Measurements from ENCODE around the gene MYL7. TPM values are rescaled to one million over a fixed set of nuclear protein-coding genes. Genes with fewer than 3 reads are reported as not detected.

The MYL7 gene
- total RNA-seq, 6 experiments from 2014 or later = 0.30 to 0.64 (median 0.49) TPM; not detected in 2

DNA sequence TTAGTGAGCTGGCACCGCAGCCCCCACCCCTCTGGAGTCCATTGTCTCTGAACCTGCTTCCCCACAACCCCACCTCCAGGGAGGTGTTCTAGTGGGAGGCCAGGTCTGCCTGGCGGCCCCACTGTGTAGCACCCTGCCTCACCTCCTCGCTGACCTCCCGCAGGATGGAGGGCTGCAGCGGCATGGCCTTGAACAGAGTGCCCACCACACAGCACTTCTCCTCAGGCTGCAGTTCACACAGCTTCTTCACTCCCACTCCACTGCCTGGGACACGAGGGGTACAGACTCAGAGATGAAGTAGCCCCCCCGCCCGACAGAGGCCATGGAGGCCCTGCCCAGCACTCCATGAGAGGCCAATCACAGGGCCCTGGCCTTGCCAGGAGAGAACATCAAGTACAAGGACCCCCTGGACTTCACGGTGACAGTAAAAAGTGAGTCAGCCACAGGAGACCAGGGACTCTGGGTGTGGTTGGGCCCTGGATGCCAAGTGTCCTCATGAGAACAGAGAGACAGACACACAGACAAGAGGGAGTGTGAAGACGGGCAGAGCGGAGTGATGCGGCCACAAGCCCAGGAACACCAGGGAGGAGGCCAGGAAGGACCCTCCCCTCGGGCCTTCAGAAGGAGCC, 23.2 kb downstream of the MYL7 start:
- Mint-ChIP-seq H3K27me3 (ENCODE audit: insufficient read depth) (peaks cover 3% of the 10 kb centered on the region), H3K9me3 (no peaks in the 10 kb centered on the region), H3K4me3 (no peak overlapping the region), H3K36me3 (ENCODE audit: low read depth) (peaks cover 29% of the 10 kb centered on the region), H3K27ac (peak overlapping the region; percentile 57), H3K4me1 (ENCODE audit: low read depth) (peaks cover 38% of the 10 kb centered on the region)
- TF ChIP-seq, protein P1, sequence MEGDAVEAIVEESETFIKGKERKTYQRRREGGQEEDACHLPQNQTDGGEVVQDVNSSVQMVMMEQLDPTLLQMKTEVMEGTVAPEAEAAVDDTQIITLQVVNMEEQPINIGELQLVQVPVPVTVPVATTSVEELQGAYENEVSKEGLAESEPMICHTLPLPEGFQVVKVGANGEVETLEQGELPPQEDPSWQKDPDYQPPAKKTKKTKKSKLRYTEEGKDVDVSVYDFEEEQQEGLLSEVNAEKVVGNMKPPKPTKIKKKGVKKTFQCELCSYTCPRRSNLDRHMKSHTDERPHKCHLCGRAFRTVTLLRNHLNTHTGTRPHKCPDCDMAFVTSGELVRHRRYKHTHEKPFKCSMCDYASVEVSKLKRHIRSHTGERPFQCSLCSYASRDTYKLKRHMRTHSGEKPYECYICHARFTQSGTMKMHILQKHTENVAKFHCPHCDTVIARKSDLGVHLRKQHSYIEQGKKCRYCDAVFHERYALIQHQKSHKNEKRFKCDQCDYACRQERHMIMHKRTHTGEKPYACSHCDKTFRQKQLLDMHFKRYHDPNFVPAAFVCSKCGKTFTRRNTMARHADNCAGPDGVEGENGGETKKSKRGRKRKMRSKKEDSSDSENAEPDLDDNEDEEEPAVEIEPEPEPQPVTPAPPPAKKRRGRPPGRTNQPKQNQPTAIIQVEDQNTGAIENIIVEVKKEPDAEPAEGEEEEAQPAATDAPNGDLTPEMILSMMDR (IDR thresholded peaks at IDR 0.05) = no peak
- no peak for DNase-seq

DNA sequence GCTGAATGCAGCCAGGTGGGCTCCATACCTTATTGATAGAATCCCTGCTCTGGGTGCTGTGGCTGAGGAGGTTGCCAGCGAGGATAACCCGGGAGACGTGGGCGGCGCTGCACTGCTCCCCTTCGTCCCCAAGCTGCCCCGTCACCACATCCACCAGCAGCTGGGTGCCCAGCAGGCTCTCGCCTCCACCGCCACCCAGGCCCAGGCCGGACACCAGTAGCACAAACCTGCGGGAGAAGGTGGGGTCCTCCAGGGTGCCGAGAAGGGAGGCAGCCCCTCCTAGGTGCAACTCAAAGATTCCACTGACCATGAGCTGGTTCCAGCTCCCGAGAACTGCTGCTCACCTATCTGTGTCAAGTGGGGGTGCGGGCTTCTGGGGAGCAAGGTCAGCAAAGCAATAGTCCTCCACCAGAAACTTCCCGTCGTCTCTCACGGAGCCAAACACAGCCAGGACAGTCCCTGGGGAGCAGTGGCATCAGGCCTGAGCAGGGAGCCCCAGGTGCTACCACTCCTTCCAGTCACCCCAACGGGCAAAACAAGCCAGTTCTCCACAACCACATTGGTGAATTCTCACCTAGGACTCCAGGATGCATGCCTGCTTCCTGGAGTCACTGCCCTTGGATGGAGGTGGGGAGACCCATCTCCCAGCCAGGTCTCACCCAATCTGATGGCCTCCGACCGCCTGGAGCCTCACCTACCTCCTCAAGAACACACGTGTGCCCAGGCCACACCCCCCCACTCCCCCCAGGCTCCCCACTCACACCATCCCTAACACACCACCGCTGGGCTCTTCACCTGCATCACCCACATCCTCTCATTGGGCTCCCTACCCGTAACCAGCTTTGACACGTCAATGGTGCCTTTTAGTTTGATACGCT, 24.1 kb downstream of the MYL7 start:
- H3K4me1 Mint-ChIP-seq (ENCODE audit: low read depth) = peaks cover 29% of the 10 kb centered on the region
- DNase-seq = no peak
- peaks cover 33% of the 10 kb centered on the region for H3K36me3 Mint-ChIP-seq (ENCODE audit: low read depth)
- TF ChIP-seq, protein P1 (IDR thresholded peaks at IDR 0.05) = no peak
- H3K27me3 Mint-ChIP-seq (ENCODE audit: insufficient read depth) = peaks cover 7% of the 10 kb centered on the region
- no peaks in the 10 kb centered on the region for H3K9me3 Mint-ChIP-seq
- H3K4me3 Mint-ChIP-seq = no peak overlapping the region
- H3K27ac Mint-ChIP-seq = no peak overlapping the region

DNA sequence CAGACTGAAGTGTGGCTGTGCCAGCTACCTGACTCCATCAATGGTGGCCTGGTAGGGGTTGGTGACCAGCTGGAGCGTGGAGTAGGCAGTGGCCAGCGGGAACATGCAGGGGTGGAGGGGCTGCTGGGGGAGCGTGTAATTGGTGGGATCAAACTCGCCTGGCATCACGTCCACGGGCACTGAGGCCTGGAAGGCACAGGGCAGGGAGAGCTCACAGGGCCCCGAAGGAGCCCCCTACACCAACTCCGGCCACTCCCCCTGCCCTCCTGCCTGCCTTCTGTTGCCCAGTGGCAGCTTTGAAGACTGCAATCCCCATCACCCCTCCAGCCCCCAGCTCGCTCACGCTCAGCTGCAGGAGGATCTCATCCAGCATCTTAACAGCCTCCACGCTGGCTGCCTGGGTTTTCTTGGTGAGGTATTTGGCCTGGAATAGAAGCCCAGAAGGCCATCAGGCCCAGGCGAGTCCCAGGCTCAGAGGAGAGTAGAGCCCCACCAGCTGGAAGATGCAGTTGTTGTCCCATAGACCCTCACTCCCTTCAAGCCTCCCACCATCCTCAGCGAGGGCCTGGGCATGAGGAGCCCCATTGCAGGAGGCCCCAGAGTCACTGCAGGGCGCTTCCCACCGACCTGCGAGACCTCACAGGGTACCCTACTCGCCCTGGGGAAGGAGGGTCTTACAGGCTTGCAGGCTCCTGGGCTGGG, 24.9 kb downstream of the MYL7 start:
- no peak overlapping the region for H3K4me3 Mint-ChIP-seq
- H3K36me3 Mint-ChIP-seq (ENCODE audit: low read depth) = peaks cover 33% of the 10 kb centered on the region
- H3K27ac Mint-ChIP-seq = no peak overlapping the region
- no peak for DNase-seq
- TF ChIP-seq, protein P1 (IDR thresholded peaks at IDR 0.05) = no peak
- peaks cover 7% of the 10 kb centered on the region for H3K27me3 Mint-ChIP-seq (ENCODE audit: insufficient read depth)
- no peaks in the 10 kb centered on the region for H3K9me3 Mint-ChIP-seq
- H3K4me1 Mint-ChIP-seq (ENCODE audit: low read depth) = peaks cover 27% of the 10 kb centered on the region

DNA sequence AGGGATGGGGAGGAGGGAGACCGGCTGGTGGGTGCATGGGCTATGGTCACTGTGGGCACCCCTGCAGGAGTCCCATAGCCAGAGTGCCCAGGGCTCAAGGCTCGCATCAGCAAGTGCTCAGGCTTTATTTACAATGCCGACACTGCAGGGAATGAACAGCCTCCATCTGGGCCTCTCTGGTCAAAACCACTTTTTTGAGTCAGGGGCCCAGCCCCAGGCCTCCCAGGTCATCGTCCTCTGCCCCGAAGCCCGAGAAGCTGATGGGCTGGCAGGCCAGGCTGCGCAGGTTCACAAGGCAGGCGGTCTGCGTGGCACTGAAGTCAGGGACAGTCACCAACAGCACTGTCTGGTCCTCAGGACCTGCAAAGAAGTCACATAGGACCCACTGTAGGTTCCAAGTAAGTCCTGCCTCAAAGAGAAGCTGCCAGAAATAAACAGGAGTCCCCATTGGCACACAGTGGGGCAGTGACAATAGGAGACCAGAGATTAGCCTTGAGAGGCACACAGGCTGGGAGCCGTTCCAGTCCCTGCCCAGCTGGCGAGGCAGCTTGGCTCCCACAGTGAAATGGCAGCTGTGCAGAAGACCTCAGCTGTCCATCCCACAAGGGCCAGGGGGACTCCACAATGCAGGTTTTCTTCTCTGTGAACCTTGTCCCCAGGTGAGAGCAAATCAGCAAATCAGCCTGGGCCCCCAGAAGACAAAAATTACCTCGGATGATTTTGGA, 26.4 kb downstream of the MYL7 start:
- H3K27me3 Mint-ChIP-seq (ENCODE audit: insufficient read depth) = peaks cover 7% of the 10 kb centered on the region
- H3K27ac Mint-ChIP-seq = no peak overlapping the region
- H3K4me3 Mint-ChIP-seq = no peak overlapping the region
- H3K36me3 Mint-ChIP-seq (ENCODE audit: low read depth) = peaks cover 19% of the 10 kb centered on the region
- TF ChIP-seq, protein P1 (IDR thresholded peaks at IDR 0.05) = no peak
- no peaks in the 10 kb centered on the region for H3K9me3 Mint-ChIP-seq
- no peak for DNase-seq
- peaks cover 12% of the 10 kb centered on the region; the same call in 1 of the 2 replicates for H3K4me1 Mint-ChIP-seq (ENCODE audit: low read depth)

DNA sequence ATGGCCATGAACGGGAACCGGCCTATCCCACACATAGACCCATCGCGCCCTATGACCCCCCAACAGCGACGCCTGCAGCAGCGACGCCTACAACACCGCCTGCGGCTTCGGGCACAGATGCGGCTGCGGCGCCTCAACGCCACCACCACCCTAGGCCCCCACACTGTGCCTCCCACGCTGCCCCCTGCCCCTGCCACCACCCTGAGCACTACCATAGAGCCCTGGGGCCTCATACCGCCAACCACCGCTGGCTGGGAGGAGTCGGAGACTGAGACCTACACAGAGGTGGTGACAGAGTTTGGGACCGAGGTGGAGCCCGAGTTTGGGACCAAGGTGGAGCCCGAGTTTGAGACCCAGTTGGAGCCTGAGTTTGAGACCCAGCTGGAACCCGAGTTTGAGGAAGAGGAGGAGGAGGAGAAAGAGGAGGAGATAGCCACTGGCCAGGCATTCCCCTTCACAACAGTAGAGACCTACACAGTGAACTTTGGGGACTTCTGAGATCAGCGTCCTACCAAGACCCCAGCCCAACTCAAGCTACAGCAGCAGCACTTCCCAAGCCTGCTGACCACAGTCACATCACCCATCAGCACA, 27.3 kb downstream of the MYL7 start:
- Mint-ChIP-seq H3K4me3 (no peak overlapping the region), H3K36me3 (ENCODE audit: low read depth) (peaks cover 15% of the 10 kb centered on the region)
- no peak for DNase-seq

More for the DNA sequence above, 27.3 kb downstream of the MYL7 start:
- Mint-ChIP-seq H3K27me3 (ENCODE audit: insufficient read depth) (peaks cover 7% of the 10 kb centered on the region), H3K27ac (no peak overlapping the region), H3K9me3 (no peaks in the 10 kb centered on the region), H3K4me1 (ENCODE audit: low read depth) (peaks cover 5% of the 10 kb centered on the region; the same call in 1 of the 2 replicates)
- TF ChIP-seq, protein P1 (IDR thresholded peaks at IDR 0.05) = no peak

All from HFFc6 (cell line).